ENCODE measurements around the gene ZFAND3.

GRCh38 chr6:37894585-37894984 is 75.1 kb downstream of the ZFAND3 start:
- TF ChIP-seq POLR2AphosphoS5 (IDR thresholded peaks at IDR 0.05) (no peak), CTCF (IDR thresholded peaks at IDR 0.05) (no peak), POLR2A (IDR thresholded peaks at IDR 0.05) (no peak), EP300 (IDR thresholded peaks at IDR 0.05) (no peak)

All from stomach (tissue), 4 donors.